Neural progenitor cell (in vitro differentiated cells): ENCODE results near the gene CDK7.

ENCODE experiments used
- EZH2phosphoT487 ChIP-seq: fragments of 200-600 bp; sonication (generic); IDR thresholded peaks from 2 replicates; pipeline ENCODE4 v1.6.1; 2017; ENCODE audit warnings: antibody characterized with exemption
- TF ChIP-seq, protein P1 (sequence below): fragments of 200-600 bp; sonication (generic); IDR thresholded peaks from 2 replicates; pipeline ENCODE4 v1.5.1; 2017; ENCODE audit warnings: antibody characterized with exemption, mild to moderate bottlenecking

GRCh38 chr5:69313428-69313827 lies 78.7 kb downstream of the CDK7 start:
- TF ChIP-seq EZH2phosphoT487, result no peak
- TF ChIP-seq, protein P1, sequence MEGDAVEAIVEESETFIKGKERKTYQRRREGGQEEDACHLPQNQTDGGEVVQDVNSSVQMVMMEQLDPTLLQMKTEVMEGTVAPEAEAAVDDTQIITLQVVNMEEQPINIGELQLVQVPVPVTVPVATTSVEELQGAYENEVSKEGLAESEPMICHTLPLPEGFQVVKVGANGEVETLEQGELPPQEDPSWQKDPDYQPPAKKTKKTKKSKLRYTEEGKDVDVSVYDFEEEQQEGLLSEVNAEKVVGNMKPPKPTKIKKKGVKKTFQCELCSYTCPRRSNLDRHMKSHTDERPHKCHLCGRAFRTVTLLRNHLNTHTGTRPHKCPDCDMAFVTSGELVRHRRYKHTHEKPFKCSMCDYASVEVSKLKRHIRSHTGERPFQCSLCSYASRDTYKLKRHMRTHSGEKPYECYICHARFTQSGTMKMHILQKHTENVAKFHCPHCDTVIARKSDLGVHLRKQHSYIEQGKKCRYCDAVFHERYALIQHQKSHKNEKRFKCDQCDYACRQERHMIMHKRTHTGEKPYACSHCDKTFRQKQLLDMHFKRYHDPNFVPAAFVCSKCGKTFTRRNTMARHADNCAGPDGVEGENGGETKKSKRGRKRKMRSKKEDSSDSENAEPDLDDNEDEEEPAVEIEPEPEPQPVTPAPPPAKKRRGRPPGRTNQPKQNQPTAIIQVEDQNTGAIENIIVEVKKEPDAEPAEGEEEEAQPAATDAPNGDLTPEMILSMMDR, result no peak
